ENCODE results near the gene TNFAIP3. TPM values are rescaled to one million over a fixed set of nuclear protein-coding genes. Genes with fewer than 3 reads are reported as not detected.

TNFAIP3 gene
- total and polyA plus RNA-seq, 2 of the 8 experiments (the other 6 are each of a cell fraction or from before 2014, with no cell fraction given), result 1.6 to 2.0 TPM

DNA sequence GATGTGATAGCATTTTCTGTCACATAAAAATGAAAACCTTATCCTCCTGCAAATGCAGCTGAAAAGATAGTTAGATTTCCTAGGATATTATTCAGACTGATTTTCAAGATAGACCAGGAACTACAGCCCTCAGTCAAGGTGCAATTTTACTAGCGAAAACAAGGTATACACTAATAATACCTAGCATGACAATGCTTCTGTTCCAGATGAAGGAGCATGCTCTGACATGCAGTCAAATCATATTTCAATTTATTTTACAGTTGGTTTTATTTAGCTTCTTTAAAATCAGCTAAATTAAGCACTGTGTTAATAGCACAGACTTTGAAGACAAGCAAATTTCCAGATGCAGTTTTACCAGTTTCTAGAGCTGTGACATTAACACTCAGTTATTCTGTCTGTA lies 14.2 kb upstream of the TNFAIP3 start (continued):
- TF ChIP-seq SRF (IDR thresholded peaks at IDR 0.05; ENCODE audit: low read depth, low read length), result no peak
